GM12801 (cell line): ENCODE data around the gene PLIN3.

ENCODE experiments used
- TF ChIP-seq, protein P1 (sequence below): IDR thresholded peaks from one replicate; pipeline ENCODE4 v1.5.1; 2011; ENCODE audit warnings: control low read depth; ENCODE audit not compliant: insufficient read length; ENCODE audit errors: extremely low read depth

Gene PLIN3

DNA sequence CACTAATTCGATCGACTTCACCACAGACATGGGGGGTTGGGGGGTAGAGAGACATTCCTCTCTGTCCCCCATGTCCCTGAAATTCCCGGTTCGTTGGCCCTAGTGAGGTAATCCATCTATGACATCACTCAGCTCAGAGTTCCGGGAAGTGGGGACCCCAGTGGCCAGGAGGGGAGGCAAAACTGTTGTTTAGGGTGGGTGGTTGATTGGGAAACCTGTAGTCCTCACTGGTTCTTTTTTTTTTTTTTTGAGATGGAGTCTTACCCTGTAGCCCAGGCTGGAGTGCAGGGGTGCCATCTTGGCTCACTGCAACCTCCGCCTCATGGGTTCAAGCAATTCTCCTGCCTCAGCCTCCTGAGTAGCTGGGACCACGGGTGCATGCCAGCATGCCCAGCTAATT, 35.3 kb upstream of the PLIN3 start, which contains the start of gene ARRDC5:
Gene ARRDC5 (minus strand): TSS at position 101 of the 400 bp plus-strand sequence. CDS start 71 bp downstream, at position 30.
- TF ChIP-seq, protein P1, sequence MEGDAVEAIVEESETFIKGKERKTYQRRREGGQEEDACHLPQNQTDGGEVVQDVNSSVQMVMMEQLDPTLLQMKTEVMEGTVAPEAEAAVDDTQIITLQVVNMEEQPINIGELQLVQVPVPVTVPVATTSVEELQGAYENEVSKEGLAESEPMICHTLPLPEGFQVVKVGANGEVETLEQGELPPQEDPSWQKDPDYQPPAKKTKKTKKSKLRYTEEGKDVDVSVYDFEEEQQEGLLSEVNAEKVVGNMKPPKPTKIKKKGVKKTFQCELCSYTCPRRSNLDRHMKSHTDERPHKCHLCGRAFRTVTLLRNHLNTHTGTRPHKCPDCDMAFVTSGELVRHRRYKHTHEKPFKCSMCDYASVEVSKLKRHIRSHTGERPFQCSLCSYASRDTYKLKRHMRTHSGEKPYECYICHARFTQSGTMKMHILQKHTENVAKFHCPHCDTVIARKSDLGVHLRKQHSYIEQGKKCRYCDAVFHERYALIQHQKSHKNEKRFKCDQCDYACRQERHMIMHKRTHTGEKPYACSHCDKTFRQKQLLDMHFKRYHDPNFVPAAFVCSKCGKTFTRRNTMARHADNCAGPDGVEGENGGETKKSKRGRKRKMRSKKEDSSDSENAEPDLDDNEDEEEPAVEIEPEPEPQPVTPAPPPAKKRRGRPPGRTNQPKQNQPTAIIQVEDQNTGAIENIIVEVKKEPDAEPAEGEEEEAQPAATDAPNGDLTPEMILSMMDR = no peak

DNA sequence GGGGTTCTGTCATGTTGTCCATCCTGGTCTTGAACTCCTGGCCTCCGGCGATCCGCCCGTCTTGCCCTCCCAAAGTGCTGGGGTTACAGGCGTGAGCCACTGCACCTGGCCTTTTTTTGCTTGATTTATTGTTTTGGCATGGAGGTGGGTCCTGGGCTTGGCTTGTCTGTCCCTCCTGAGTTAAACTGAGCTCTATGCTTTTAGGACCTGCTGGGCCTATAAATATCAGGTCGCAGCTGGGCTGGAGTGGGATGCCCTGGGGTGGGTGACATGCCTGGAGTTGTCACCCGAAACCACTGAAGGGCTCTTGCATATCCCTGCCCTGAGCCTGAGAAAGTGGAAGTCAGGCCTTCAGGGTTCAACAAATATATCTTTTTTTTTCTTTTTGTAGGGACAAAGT, 29.7 kb upstream of the PLIN3 start:
- TF ChIP-seq, protein P1 = no peak

- TF ChIP-seq, protein P1 = no peak
Observed at GRCh38 chr19:4896372-4896771, 28.9 kb upstream of the PLIN3 start.

DNA sequence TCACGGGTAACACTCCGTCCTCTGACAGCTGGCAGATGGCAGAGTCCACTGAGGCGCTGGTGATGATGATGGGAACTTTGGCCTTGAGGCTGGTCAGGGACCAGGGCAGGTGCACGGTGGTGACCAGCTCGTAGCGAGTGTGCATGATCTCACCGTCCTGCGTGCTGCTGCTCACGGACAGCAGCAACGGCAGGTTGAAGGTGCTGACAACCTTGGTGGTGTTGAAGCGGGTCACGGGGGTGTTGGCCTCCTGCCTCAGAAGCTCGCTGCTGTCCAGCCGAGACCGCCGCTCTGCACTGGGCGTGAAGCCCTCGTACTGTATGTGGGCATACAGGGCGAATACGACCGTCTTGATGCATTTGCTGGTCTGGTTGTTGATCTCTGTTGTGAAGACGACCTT, 23.6 kb upstream of the PLIN3 start:
- TF ChIP-seq, protein P1 = no peak

- TF ChIP-seq, protein P1 = no peak
Observed at GRCh38 chr19:4889034-4889815, 21.8 kb upstream of the PLIN3 start.

GRCh38 chr19:4879041-4879440, 11.6 kb upstream of the PLIN3 start:
- TF ChIP-seq, protein P1 = no peak

- TF ChIP-seq, protein P1 = no peak
Observed at GRCh38 chr19:4878491-4878968, 11.1 kb upstream of the PLIN3 start.
